ENCODE measurements around the gene CCDC159. TPM values are rescaled to one million over a fixed set of nuclear protein-coding genes. Genes with fewer than 3 reads are reported as not detected.
A peak's percentile ranks its signal among the peaks of the same experiment; 100 is the strongest.

CCDC159 gene
- total and polyA plus RNA-seq, 2 of the 13 experiments (the other 11 are each of a cell fraction or from before 2014, with no cell fraction given) = 1.7 to 6.3 TPM

GRCh38 chr19:11378319-11379189 lies 32.2 kb downstream of the CCDC159 start (continued):
- TF ChIP-seq ZFP91 (CRISPR knock-in tag; IDR thresholded peaks at IDR 0.05; ENCODE audit: borderline replicate concordance) = peak; percentile 12; the same call in 1 of the 2 replicates
- peak; percentile 62 for TF ChIP-seq RAD21 (CRISPR knock-in tag; IDR thresholded peaks at IDR 0.05)
- TF ChIP-seq ZNF709 (CRISPR knock-in tag; IDR thresholded peaks at IDR 0.05) = no peak
- TF ChIP-seq CERS6 (CRISPR knock-in tag; IDR thresholded peaks at IDR 0.05) = no peak
- no peak for TF ChIP-seq ZNF441 (CRISPR knock-in tag; IDR thresholded peaks at IDR 0.05; ENCODE audit: borderline replicate concordance)
- TF ChIP-seq MXI1 (IDR thresholded peaks at IDR 0.05; ENCODE audit: borderline replicate concordance, low read depth, low read length) = peak; percentile 22; the same call in 1 of the 3 replicates
- no peak for TF ChIP-seq PAX8 (CRISPR knock-in tag; IDR thresholded peaks at IDR 0.05; ENCODE audit: borderline replicate concordance)
- TF ChIP-seq ZNF790 (CRISPR knock-in tag; IDR thresholded peaks at IDR 0.05; ENCODE audit: borderline replicate concordance) = no peak
- TF ChIP-seq CHCHD3 (CRISPR knock-in tag; IDR thresholded peaks at IDR 0.05) = no peak
- TF ChIP-seq SAP130 (CRISPR knock-in tag; IDR thresholded peaks at IDR 0.05; ENCODE audit: low read depth) = peak; percentile 24; the same call in 1 of the 2 replicates
- peak; percentile 69 for TF ChIP-seq ZNF883 (CRISPR knock-in tag; IDR thresholded peaks at IDR 0.05; ENCODE audit: not compliant biosample characterization)
- TF ChIP-seq ZSCAN22 (CRISPR knock-in tag; IDR thresholded peaks at IDR 0.05) = no peak
- TF ChIP-seq NCOR1 (IDR thresholded peaks at IDR 0.05; ENCODE audit: borderline replicate concordance, low read length) = no peak
- TF ChIP-seq ZNF841 (CRISPR knock-in tag; IDR thresholded peaks at IDR 0.05; ENCODE audit: borderline replicate concordance) = no peak
- TF ChIP-seq HNRNPL (IDR thresholded peaks at IDR 0.05; ENCODE audit: low read depth, low read length) = peak; percentile 62; the same call in 1 of the 2 replicates
- no peak for TF ChIP-seq ZNF75D (CRISPR knock-in tag; IDR thresholded peaks at IDR 0.05; ENCODE audit: borderline replicate concordance)
- TF ChIP-seq ZIK1 (CRISPR knock-in tag; IDR thresholded peaks at IDR 0.05; ENCODE audit: borderline replicate concordance, low read depth) = no peak
- TF ChIP-seq STAG1 (CRISPR knock-in tag; IDR thresholded peaks at IDR 0.05) = peak; percentile 81
- TF ChIP-seq ZNF343 (CRISPR knock-in tag; IDR thresholded peaks at IDR 0.05) = no peak
- TF ChIP-seq HOXA7 (CRISPR knock-in tag; IDR thresholded peaks at IDR 0.05) = no peak
- no peak for TF ChIP-seq ZNF264 (CRISPR knock-in tag; IDR thresholded peaks at IDR 0.05)
- TF ChIP-seq ZNF275 (CRISPR knock-in tag; IDR thresholded peaks at IDR 0.05; ENCODE audit: borderline replicate concordance) = no peak
